GM23248 (cell line): ENCODE results near the gene PKHD1.

Source experiments
- EZH2 ChIP-seq: fragments of 200-600 bp; sonication (generic); IDR thresholded peaks from 2 replicates; pipeline ENCODE4 v1.6.1; 2018; ENCODE audit warnings: antibody characterized with exemption, mild to moderate bottlenecking; ENCODE audit not compliant: insufficient read depth, poor library complexity, severe bottlenecking
- EZH2phosphoT487 ChIP-seq: fragments of 200-600 bp; sonication (generic); IDR thresholded peaks from 2 replicates; pipeline ENCODE4 v1.6.1; 2018; ENCODE audit warnings: antibody characterized with exemption, moderate library complexity, mild to moderate bottlenecking, low read depth; ENCODE audit not compliant: insufficient read depth

- TF ChIP-seq EZH2 (no peak), EZH2phosphoT487 (no peak)
Measured at GRCh38 chr6:52136934-52137467, 49.6 kb upstream of the PKHD1 start.
